Coronary artery (tissue), 2 donors: ENCODE results near the gene SRL.
A peak's percentile ranks its signal among the peaks of the same experiment; 100 is the strongest.

Source experiments
- DNase-seq: peaks from one replicate; pipeline ENCODE4 v3.0.0-alpha.2; 2017; ENCODE audit warnings: low spot score
- H3K27ac ChIP-seq, 2 donors: fragments of 200-600 bp; sonication (generic); one replicate each; pipeline ENCODE4 v1.5.1; 2016 to 2019
- H3K4me3 ChIP-seq: fragments of 200-600 bp; sonication (generic); 2 replicates; pipeline ENCODE4 v1.5.1; 2016; ENCODE audit warnings: mild to moderate bottlenecking, moderate library complexity
- TF ChIP-seq, protein P1 (sequence below): fragments of 200-600 bp; sonication (generic); IDR thresholded peaks from one replicate; pipeline ENCODE4 v1.5.1; 2019; ENCODE audit warnings: antibody characterized with exemption

SRL gene

DNA sequence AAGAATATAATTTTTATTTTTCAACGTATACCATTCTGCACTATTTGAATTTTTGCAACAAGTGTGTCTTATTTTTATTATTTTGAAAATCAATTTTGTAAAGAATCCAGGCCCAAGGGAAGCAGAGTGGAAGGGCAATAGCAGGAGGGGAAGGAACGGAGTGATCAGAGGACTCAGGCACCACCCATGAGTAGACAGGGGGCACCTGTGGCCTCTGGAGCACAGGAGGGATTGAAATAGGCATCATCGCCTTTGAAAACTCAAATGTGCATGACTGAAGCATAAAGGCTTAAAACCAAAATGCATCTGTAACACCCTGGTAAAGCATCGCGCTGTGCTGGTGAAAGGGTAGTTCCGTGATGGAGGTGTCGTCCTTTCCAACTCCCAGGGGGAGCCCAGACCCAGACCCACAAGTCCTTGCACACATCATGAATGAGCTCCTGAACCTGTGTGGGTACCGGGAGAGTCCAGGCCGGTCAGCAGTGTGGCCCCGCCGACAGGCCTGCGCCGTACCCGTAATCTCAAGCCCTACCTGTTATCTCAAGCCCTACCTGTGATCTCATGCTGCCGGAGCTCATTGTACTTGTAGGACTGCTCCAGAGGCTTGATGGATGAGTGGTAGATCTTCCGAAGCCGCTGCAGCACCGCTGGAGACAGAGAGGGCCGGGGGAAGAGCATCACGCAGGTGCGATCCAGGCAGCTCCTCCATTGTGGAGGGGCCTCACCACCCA, 39.1 kb downstream of the SRL start:
- DNase-seq, result no peak
- Histone ChIP-seq H3K4me3 (no peak overlapping the region), H3K27ac (no peak overlapping the region)
- TF ChIP-seq, protein P1, sequence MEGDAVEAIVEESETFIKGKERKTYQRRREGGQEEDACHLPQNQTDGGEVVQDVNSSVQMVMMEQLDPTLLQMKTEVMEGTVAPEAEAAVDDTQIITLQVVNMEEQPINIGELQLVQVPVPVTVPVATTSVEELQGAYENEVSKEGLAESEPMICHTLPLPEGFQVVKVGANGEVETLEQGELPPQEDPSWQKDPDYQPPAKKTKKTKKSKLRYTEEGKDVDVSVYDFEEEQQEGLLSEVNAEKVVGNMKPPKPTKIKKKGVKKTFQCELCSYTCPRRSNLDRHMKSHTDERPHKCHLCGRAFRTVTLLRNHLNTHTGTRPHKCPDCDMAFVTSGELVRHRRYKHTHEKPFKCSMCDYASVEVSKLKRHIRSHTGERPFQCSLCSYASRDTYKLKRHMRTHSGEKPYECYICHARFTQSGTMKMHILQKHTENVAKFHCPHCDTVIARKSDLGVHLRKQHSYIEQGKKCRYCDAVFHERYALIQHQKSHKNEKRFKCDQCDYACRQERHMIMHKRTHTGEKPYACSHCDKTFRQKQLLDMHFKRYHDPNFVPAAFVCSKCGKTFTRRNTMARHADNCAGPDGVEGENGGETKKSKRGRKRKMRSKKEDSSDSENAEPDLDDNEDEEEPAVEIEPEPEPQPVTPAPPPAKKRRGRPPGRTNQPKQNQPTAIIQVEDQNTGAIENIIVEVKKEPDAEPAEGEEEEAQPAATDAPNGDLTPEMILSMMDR, result no peak

GRCh38 chr16:4200781-4201137, 41.1 kb downstream of the SRL start:
- H3K4me3 ChIP-seq, result no peak overlapping the region
- no peak for DNase-seq
- no peak overlapping the region for H3K27ac ChIP-seq
- TF ChIP-seq, protein P1, result no peak

GRCh38 chr16:4200000-4200780, 41.7 kb downstream of the SRL start:
- TF ChIP-seq, protein P1, result peak; percentile 69
- Histone ChIP-seq H3K4me3 (no peak overlapping the region), H3K27ac (no peak overlapping the region)
- DNase-seq, result no peak

- TF ChIP-seq, protein P1, result no peak
- H3K4me3 ChIP-seq, result no peak overlapping the region
- DNase-seq, result no peak
- H3K27ac ChIP-seq, result no peak overlapping the region
These were observed 43.1 kb downstream of the SRL start for GRCh38 chr16:4198816-4199215.

- no peak for DNase-seq
- Histone ChIP-seq H3K4me3 (no peak overlapping the region), H3K27ac (no peak overlapping the region)
- TF ChIP-seq, protein P1, result no peak
These were observed 47.2 kb downstream of the SRL start for GRCh38 chr16:4194661-4195060.

GRCh38 chr16:4193920-4194319, 48.0 kb downstream of the SRL start:
- no peak for DNase-seq
- TF ChIP-seq, protein P1, result no peak
- no peak overlapping the region for H3K27ac ChIP-seq
- no peak overlapping the region for H3K4me3 ChIP-seq

GRCh38 chr16:4192206-4192605, 49.7 kb downstream of the SRL start:
- no peak for DNase-seq
- Histone ChIP-seq H3K4me3 (no peak overlapping the region), H3K27ac (no peak overlapping the region)
- TF ChIP-seq, protein P1, result no peak
